GM12874 (cell line): ENCODE data around the gene VPS8.

ENCODE experiments used
- TF ChIP-seq, protein P1 (sequence below): IDR thresholded peaks from 2 replicates; pipeline ENCODE4 v1.5.1; 2011; ENCODE audit warnings: low read depth, mild to moderate bottlenecking, control low read depth, low read length, moderate library complexity; ENCODE audit not compliant: insufficient read depth

The VPS8 gene

GRCh38 chr3:185041540-185041939 is 229.6 kb downstream of the VPS8 start:
- TF ChIP-seq, protein P1, sequence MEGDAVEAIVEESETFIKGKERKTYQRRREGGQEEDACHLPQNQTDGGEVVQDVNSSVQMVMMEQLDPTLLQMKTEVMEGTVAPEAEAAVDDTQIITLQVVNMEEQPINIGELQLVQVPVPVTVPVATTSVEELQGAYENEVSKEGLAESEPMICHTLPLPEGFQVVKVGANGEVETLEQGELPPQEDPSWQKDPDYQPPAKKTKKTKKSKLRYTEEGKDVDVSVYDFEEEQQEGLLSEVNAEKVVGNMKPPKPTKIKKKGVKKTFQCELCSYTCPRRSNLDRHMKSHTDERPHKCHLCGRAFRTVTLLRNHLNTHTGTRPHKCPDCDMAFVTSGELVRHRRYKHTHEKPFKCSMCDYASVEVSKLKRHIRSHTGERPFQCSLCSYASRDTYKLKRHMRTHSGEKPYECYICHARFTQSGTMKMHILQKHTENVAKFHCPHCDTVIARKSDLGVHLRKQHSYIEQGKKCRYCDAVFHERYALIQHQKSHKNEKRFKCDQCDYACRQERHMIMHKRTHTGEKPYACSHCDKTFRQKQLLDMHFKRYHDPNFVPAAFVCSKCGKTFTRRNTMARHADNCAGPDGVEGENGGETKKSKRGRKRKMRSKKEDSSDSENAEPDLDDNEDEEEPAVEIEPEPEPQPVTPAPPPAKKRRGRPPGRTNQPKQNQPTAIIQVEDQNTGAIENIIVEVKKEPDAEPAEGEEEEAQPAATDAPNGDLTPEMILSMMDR = no peak

GRCh38 chr3:185042312-185043050 is 230.5 kb downstream of the VPS8 start:
- TF ChIP-seq, protein P1 = no peak

- TF ChIP-seq, protein P1 = no peak
Observed at GRCh38 chr3:185046164-185046515, 234.2 kb downstream of the VPS8 start.

DNA sequence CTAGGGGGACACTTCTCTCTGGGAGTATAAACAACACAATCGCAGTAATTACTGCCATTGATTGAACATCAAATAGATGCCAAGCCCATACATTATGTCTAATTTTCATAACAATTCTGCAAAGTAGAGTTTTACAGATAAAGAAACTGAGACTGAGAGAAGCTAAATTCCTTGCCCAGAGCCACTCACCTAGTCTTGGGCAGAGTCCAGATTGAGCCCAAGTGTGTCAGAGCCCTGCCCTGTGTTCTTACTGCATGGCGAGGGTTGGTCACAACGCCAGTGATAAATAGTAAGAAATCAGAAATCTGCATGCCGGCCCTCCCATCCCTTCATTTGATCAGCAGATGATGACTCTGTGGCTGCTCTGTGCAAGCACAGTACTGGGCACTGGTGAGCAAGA is 234.6 kb downstream of the VPS8 start:
- TF ChIP-seq, protein P1 = no peak

DNA sequence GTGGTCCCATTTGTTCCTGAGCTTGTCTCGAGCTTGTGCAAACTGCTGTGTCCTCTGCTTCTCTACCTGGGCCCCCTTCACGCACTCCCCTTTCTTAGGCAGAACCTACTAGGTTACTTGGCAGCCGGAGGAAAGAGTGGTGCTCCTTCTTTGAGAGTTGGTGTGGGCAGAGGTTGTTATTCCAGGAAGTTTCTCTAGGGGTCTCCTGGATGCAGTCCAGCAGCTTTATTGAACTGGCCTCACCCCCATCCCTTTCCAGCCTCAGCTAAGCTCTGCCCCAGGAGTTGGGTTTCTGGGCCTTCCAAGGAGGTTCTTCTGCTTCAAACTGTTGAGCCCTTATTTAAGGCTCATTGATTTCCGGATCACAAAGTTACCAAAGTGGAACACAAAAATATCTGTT is 237.7 kb downstream of the VPS8 start:
- TF ChIP-seq, protein P1 = no peak

GRCh38 chr3:185051801-185052200 is 239.8 kb downstream of the VPS8 start:
- TF ChIP-seq, protein P1 = no peak

DNA sequence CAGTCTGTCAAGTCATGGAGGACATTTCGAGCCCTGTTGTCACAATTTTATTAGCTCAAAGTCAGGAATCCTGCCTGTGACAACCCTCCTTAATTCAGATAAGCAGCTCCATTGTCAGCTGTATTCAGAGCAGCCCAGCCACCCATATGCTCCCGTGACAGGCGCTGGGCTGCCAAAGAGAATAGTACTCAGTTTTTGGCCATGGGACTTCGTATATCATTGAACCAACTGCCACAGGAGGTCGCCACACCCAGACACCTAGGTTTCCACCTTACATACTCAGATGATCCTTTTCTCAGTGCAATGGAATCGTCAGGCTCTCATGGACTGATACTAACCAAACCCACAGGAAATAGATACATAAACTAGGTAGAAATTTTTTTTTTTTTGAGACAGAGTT is 240.7 kb downstream of the VPS8 start:
- TF ChIP-seq, protein P1 = no peak
